ENCODE measurements around the gene WNK2. TPM values are rescaled to one million over a fixed set of nuclear protein-coding genes. Genes with fewer than 3 reads are reported as not detected.
"Not testable (repeated sequence)": the region's sequence is repeated elsewhere in the genome, so short reads cannot be mapped to it uniquely, and the experiment has no call there.

The WNK2 gene
- total RNA-seq, 1 donor from 2014 or later = 0.92 TPM

DNA sequence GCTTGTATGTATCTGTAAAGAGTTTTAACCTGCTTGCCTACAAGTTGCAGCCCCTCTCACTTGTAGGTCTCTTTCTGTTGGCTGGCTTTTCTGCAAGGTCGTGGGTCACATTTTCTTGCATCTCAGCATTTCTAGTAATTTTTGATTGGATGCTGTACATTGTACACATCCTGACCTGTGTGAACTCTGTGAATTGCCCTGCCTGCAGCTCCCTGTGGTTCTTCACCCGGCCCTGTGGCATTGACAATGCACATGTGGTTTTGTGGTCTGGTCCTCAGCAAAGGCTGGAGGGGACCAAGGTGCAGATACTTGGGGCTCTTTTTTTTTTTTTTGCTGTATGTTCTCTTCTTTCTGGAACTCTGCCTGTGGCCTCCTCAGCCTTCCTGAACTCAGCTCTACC lies 53.6 kb downstream of the WNK2 start:
- ATAC-seq = no peak

DNA sequence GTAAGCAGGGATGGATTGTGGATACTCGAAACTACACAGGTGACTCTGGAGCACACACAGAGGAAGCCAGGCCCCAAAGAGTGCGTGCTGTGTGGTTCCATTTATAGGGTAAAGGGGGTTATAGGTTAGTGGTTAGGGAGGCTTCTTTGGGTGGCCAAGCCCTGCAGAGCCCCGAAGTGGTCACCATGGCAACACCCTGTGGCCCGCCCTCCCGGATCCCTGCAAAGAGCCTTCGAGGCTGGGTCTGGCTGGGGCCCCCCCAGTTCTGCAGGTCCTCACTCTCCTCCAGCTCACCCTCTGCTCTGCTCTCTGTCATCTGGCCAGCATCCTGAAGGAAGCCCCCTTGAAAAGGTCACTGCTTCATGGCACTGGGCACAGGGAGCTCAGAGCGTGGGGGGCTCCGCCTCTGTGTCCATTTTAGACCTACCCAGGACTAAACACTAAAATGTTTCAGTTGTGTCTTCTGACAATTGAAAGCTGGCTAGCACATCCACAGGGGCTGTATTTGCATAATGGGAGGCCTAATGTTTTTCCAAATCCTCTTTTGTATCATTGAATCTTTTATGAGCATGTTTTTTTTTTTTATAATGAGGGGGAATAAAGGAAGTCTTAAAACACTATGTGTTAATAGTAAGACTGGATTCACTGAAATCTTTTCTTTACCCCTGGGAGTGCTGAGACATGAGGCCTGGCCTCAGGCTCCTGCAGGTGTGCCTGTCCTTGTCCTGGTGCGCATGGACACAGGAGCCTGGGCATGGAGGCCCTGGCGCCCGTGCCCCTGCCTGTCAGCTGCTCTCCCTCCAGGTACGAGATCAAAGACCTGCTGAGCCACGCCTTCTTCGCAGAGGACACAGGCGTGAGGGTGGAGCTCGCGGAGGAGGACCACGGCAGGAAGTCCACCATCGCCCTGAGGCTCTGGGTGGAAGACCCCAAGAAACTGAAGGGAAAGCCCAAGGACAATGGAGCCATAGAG lies 55.3 kb downstream of the WNK2 start:
- no peak for ATAC-seq

DNA sequence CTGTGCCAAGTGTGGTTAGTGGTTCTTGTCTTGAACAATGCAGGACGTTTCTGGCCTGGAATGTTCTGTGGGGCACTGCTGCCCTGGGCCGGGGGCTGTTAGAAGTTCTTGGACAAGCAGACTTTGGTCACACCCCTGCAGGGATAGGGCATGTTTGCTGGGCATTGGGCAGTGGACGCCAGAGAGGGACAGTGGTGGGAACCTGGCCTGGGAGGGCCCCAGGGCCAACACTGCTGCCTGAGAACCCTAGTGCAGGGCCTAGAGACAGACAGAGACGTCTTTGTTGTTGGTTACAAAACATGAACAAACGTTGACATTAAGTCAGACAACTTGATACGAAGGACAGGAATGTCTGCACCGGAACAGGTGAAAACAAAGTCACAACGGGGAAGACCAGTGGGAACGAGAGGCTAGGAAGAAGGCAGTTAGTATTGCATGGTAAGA lies 57.0 kb downstream of the WNK2 start:
- no peak for ATAC-seq

DNA sequence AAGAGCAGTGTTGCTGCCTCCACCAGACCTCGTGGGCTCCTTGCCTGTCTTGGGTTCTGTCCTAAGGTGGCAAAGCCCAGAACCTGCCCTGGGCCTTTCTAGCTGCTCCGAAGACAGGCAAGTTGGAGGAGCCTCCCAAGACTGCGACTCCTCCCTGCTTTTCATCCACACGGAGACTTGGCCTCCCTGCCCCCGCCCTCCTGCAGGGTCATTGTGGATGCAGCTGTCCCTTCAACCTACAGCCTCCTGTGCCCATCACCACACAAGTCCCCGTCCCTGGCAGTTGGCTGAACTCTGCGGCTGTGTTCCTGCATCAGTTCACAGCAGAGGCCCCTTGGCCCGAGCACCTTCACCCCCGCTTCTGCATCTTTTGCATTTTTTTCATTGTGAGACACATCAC lies 59.2 kb downstream of the WNK2 start:
- ATAC-seq = no peak

DNA sequence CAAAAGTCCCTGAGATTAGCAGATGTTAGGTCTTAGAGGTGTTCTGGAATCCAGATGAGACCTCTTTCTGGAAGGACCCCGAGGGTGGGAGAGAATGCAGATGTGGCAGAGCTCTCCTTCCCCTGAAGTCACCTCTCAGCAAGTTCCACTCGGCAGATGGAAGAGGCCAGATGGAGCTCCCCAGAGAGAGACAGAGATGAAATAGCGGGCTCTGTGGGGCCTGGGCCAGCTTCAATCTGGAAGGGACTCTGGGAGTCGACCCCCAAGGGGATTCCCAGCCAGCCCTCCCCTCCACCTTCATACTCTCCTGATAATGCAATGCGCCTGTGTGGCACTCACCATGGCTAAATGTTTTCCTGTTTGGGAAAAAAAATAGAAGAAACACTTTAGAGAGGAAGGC lies 60.2 kb downstream of the WNK2 start:
- ATAC-seq = no peak

DNA sequence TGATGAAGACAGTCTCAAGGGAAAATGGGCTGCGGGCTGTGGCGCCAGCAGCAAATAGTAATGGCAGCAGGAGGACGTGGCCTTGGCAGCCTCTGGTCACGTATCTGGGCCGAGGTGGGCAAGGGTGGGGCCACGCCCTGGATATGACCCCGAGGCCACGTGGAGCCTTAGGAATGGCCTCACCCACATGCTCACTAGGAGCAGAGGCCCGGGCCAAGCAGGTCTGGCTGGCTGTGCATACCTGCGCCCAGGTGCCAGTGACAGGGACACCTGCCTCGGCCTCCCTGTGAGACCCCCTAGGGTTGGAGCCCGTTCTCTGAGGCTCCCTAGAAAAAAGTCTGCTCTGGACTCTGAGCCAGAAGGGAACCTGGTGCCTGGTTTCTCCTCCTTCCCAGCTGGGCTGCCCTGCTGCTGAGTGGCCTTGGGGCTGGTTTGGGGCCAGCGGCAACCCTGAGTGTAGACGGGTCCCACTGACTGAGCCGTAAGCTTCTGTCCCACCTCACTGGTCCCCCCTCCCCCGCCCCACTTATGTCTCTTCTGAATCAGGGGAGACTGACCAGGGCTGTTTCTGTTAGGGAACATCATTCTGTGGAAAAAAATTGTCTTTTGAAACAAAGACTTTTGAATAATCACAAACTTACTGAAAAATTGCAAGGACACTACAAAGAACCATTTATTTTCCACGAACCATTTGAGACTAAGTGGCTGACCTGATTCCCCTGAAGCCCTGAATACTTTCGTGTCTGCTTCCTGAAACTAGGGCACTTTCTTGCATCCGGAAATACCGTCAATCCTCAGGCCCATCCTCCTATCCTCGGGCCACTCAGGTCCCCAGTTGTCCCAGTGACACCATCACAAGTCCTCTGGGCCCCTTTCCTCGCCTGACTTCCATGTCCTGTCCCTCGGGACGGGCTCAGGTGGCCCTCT lies 60.8 kb downstream of the WNK2 start:
- ATAC-seq = peak; percentile 79

DNA sequence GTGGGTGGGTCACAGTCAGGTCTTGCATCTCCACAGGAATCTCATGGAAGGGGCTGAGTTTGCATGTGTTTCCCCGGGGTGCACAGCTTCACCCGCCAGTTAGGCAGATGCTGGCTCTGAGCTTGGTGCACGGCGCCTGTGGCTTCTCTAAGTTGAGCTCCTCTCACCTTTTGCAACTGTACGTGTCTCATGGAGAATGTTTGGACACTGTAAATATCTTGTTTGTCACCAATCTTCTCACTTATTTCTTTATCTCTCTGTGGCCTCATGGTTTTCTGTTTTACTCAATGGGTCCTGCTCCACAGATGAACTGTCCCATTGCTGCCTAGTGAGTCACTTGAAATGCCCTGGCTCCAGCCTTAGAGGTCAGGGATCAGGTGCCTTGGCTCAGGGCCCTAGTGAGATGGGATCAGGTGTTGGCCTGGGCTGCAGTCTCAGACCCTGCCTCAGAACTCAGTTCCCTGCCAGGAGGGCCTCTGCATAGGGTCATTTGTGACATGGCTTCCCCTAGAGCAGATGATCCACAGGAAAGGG lies 61.6 kb downstream of the WNK2 start:
- ATAC-seq = no peak

DNA sequence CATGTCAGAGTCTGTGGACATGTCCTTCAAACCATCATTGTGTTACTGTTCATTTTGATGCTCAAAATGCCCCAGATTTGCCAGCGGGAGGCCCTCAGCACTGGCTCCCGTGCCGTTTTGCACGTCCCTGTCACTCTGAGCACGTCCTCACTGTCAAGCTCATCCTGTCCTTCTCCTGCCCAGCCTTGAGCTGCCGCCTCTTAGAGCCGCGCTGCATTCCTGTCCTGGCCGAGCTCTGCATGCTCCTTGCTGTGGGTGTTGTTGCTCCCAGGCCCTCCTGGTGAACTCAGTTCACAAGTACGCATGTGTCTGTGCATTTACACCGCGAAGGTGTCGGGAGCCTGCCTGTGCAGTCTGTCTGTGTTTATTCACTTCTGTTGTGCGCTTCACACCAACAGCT lies 62.2 kb downstream of the WNK2 start:
- no peak for ATAC-seq

DNA sequence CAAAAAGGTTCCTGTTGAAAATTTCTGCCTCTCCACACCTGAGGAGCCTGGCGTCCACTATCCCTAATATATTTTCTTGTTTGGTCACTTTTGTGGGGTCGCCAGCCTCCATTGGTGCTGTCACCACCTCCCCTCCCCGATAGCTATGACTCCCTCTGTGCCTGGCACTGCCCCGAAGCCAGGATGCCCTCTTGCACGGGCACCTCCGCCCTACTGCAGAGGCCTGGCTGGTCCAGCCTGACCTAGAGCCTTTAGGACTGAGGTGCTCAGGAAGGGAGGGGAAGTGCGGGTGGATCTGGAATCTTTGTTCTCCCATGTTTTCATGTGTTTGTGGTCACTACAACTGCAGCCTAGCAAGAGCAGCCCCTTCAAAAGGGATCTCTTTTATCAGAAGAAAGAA lies 62.6 kb downstream of the WNK2 start:
- ATAC-seq = no peak

DNA sequence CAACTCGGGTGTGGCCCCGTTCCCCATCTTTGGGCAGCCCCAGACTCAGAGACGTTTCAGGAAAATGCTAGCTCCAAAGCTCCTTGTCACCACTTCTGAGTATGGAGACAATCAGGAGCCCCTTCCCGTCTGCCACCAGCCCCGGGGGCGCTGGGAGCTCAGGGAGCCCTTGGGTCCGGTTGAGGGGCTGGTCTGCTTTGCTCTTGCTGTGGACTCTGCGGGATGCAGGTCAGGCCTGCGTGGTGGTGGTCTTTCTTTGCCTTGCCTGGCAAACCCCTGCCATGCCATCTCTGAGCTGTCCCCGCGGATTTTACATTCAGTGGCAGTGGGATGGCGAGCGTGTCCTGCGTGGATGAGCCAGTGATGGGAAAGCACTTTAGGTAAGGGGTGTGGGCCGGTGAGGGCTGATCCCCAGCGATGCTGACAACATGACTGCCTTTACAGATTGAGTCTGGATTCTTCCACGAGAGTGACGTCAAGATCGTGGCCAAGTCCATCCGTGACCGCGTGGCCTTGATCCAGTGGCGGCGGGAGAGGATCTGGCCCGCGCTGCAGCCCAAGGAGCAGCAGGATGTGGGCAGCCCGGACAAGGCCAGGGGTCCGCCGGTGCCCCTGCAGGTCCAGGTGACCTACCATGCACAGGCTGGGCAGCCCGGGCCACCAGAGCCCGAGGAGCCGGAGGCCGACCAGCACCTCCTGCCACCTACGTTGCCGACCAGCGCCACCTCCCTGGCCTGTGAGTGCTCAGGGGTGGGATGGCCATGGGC lies 63.3 kb downstream of the WNK2 start:
- ATAC-seq = no peak

DNA sequence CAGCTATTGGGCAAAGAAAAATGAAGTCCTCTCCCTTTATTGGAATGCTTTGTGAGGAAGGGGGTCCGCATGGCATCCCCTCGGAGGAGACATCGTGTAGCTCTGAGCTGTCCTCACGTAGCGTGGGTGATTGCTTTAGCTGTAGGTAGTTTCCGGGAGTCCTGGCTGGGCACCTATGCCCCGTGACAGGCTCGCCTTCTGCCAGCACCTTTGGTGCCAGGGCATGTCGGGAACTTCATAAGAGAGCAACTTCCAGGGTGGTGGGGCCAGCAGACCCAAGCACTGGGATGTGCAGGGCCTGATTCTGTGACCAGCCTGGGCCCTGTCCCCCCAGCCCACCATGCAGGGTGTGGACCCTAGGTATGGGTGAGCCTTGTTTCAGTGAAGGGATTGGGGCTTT lies 64.0 kb downstream of the WNK2 start:
- ATAC-seq = no peak

DNA sequence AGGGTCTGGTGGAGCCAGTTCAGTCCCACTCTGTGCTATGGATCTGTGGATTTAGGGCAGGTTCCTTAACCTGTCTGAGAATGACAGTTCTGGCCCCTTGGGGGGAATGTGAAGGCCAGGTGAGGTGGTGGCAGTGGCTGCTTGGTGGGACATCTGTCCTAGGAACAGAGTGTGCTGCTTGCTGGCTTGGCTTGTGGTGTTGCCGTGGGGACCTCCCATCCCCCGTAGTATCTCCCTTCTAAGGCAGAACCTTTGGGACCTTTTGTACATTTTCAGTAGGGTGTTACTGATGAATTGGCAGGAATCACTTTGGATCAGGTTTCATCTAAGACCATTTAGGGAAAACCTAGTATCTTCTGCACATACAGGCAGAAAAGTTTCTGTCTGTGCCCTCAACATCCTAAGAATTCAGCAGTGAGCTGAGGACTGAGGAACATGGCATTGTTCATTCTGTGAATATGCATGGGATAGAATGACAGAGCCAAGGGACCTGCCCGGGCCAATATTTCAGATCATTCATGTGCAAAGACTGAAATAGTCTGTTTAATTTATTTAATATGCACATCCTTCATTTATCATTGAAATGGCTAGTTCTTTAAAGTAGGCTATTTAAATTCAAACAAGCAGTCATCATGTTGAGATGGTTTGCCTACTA lies 64.6 kb downstream of the WNK2 start:
- no peak for ATAC-seq

DNA sequence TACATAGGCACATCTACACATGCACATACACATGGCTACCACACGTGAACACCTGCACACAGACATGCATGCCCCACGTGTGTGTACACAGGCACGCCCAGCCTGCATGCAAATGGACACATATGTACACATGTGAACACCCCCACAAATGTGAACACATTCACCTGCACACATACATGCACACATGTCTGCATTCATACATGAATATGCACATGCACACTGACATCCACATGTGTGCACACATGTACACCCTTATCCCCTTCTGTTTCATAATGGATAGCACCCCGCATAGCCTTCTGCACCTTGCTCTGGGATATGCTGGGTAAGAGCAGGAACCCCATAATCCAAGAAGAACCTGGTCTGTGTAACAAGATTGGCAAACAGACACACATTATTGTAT lies 66.2 kb downstream of the WNK2 start:
- ATAC-seq = no peak

DNA sequence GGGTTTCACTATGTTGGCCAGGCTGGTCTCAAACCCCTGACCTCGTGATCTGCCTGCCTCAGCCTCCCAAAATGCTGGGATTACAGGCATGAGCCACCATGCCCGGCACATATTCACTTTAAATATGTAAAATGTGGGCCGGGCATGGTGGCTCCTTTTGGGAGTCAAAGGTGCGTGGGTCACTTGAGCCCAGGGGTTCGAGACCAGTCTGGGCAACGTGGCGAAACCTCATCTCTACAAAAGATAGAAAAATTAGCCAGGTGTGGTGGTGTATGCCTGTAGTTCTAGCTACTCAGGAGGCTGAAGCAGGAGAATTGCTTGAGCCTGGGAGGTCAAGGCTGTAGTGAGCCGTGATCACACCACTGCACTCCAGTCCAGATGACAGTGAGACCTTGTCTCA lies 67.4 kb downstream of the WNK2 start:
- ATAC-seq = not testable (repeated sequence)

DNA sequence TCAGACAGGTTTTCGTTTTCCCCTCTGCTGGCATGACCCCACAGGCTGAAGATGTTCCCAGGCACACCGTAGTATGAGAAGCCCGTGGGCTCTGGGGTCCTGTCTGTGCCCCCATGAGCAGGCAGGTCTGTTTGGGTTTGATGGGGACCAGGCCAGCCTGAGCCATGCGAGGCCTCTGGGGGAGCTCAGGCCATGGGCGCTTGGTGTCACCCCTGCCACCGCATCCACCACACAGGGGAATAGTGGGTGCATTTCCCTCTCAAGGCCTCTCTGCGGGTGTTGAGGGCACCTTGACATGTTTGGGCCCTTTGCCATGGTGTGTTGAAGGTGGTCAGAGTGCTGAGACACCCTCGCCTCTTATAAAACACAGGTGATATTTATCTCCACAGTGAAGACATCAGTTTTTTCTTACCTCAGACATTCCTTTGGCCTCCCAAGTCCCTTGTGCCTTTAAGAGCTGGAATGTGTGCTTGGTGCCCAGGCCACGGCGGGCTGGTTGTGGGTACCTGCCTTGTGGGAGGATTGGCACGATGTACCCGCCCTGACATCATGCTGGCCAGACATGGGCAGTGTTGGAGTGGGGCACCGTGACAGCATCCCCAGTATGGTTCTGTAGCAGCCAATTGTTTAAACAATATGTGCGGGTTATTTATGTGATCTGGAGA lies 68.3 kb downstream of the WNK2 start:
- no peak for ATAC-seq

DNA sequence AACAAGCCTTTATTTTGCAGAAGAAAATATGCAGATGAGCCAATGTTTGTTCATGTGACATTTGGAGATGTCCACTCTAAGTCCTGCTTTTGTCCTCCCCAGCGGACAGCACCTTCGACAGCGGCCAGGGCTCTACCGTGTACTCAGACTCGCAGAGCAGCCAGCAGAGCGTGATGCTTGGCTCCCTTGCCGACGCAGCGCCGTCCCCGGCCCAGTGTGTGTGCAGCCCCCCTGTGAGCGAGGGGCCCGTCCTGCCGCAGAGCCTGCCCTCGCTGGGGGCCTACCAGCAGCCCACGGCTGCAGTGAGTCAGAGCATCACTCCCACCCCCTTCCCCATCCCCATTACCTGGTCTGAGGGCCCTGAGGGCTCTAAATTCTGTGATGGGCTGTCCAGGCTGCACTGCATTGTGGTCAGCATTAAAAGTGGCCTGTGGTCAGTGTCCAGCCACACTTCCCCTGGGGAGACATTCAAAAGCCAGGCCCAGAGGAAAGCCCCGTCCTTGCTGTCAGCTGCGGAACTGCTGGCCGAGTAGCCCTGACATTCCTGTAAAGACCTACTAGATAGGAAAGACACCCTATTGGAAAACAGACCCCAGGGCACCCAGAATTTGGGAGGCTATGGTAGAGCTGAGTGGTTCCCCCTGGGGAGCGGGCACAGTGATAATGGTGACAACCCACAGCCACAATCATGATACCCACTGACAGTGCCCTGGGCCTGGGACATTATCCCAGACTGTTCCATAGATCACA lies 69.0 kb downstream of the WNK2 start:
- no peak for ATAC-seq

DNA sequence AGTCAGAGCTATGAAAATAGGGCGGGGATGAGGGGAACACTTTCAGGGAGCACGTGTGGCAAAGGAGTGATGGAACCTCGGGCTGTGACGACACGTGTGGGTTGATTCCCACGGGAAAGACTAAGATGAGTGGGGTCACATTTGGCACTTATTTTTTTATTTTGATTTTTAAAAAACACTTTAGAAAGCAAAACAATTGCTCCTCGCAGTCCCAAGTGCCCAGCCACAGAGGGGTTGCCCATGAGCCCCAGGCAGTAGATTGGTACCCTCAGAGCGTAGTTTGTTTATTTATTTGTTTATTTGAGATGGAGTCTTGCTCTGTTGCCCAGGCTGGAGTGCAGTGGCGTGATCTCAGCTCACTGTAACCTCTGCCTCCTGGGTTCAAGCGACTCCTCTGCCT lies 69.7 kb downstream of the WNK2 start:
- no peak for ATAC-seq

DNA sequence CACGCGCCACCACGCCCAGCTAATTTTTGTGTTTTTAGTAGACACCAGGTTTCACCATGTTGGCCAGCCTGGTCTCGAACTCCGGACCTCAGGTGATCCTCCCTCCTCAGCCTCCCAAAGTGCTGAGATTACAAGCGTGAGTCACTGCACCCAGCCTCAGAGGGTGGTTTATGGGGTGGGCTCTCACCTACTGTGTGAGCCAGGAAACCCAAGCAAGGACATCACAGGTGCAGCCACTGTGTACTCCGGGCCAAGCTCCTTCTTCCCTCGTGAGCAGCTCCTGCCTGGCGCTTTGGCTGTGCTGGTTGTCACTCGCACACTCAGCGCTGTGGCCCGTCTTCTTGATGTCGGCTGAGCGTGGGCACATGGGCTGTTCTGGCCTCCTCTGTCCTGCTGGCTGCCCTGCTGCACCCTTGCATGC lies 70.1 kb downstream of the WNK2 start:
- no peak for ATAC-seq

DNA sequence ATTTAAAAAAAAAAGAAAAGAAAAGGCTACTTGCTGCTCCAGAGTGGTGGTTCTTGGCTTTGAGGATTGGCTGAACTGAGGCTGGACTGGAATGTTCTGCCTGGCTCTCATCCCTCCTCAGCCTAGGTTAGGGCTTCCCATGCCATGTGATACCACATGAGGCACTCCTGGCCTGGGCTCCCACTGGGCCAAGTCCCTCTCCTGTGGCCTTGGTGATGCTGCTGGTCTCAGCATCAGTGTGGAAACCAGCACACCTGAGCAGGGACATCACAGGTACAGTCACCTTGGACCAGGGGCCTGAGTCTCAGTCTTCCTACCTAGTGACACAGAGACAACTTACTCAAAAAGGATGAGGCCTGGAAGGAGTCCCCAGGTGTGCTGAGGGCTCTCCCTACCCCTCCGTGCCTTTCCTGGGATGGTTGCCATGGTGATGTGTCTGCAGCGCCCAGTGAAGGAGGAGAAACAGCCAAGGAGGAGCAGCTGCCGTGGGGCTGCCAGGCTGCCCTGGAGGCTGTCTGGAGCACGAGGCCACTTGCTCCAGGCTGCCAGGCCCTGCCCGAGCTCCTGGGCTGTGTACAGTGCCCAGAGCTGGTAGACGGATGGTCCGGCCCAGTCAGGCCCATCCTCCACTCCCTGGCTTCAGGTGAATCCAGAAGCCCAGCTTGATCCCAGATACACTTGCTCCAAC lies 71.0 kb downstream of the WNK2 start:
- ATAC-seq = no peak

DNA sequence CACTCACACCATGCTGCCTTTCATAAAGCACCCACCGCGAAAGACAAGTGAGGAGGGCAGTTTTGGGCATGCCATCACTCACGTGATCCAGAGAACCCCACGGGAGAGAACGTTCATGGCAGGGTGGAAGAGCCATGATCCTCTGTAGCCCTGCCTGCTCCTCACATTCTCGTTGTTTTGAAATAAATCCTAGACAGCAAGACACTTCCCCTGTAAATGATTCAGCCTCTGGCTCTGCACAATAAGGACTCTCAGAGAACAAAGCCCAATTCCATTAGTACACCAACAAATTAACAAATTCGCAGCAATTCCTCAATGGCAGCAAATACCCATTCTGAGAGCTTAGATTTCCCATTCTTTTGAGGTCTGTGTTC lies 71.5 kb downstream of the WNK2 start:
- ATAC-seq = no peak

All from esophagus mucosa (tissue), 1 donor.